Fibroblast of villous mesenchyme (primary cell): ENCODE data around the gene CYFIP2. TPM values are rescaled to one million over a fixed set of nuclear protein-coding genes. Genes with fewer than 3 reads are reported as not detected.

ENCODE experiments used
- DNase-seq: peaks from one replicate; pipeline ENCODE4 v3.0.0-alpha.2; 2010; ENCODE audit warnings: low read depth
- H3K4me3 ChIP-seq: 2 replicates; pipeline ENCODE4 v1.5.1; 2011; ENCODE audit warnings: low read depth, mild to moderate bottlenecking, low read length
- CTCF ChIP-seq: IDR thresholded peaks from 2 replicates; pipeline ENCODE4 v1.5.1; 2012; ENCODE audit warnings: low read depth, mild to moderate bottlenecking, low read length; ENCODE audit not compliant: insufficient read depth
- total RNA-seq: library from RNA; depleted of rRNA; stranded (reverse); fragments of >200 nt; gene quantifications from 2 replicates; pipeline ENCODE4 v1.2.3, GENCODE V29; 2012

The CYFIP2 gene
- total RNA-seq, 1 donor, result 13.4 TPM

- no peak for TF ChIP-seq CTCF
- no peak for DNase-seq
- no peak overlapping the region for H3K4me3 ChIP-seq
These were observed 65.9 kb downstream of the CYFIP2 start for GRCh38 chr5:157331807-157332206.

GRCh38 chr5:157335534-157336422 is 69.9 kb downstream of the CYFIP2 start:
- DNase-seq, result no peak
- H3K4me3 ChIP-seq, result no peak overlapping the region
- TF ChIP-seq CTCF, result no peak

GRCh38 chr5:157336423-157336744 is 70.5 kb downstream of the CYFIP2 start:
- DNase-seq, result no peak
- H3K4me3 ChIP-seq, result no peak overlapping the region
- TF ChIP-seq CTCF, result no peak

- no peak overlapping the region for H3K4me3 ChIP-seq
- TF ChIP-seq CTCF, result no peak
- DNase-seq, result no peak
These were observed 73.5 kb downstream of the CYFIP2 start for GRCh38 chr5:157339409-157339808.

- DNase-seq, result peak; percentile 34
- no peak overlapping the region for H3K4me3 ChIP-seq
- TF ChIP-seq CTCF, result peak; percentile 64
These were observed 77.0 kb downstream of the CYFIP2 start for GRCh38 chr5:157342822-157343402.

- no peak overlapping the region for H3K4me3 ChIP-seq
- DNase-seq, result no peak
- TF ChIP-seq CTCF, result no peak
These were observed 78.2 kb downstream of the CYFIP2 start for GRCh38 chr5:157343842-157344790.
